Measurements from ENCODE around the gene TIFAB.

GRCh38 chr5:135458356-135458755 is 6.2 kb upstream of the TIFAB start:
- TF ChIP-seq CTCF (IDR thresholded peaks at IDR 0.05) (no peak), ZFX (IDR thresholded peaks at IDR 0.05; ENCODE audit: borderline replicate concordance) (no peak)

Measured in 22Rv1 (cell line).